ENCODE results near the gene HTR6.

DNA sequence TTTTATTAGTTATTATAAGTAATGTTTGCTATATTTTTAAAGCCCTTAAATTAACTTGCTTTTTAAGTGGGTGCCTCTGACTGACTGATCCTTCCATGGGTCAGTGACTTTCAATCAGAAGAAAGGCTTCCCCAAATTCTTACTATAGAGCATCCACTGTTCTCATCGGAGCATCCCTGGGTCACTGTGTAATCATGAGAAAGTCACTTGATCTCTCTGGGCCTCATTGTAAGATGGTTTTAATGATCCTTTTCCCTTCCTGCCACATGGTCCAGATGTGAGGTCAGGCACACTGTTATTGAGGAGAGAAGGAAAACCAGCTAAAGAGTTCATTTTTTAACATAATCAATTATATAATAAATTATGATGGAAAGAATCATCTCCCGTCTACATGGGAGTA is 31.6 kb upstream of the HTR6 start:
- TF ChIP-seq EZH2 (IDR thresholded peaks at IDR 0.05; ENCODE audit: low read depth) (no peak), CTCF (conservative IDR thresholded peaks at IDR 0.05) (no peak)

Measured in PC-9 (cell line).